CD4-positive, alpha-beta T cell treated with Interleukin-17A for 1 hour (primary cell): Measurements from ENCODE around the gene TBL1X.

Experiments used
- DNase-seq: peaks from one replicate; pipeline ENCODE4 v3.0.0-alpha.2; 2020

TBL1X gene

GRCh38 chrX:9781941-9782340 is 317.1 kb downstream of the TBL1X start:
- DNase-seq: no peak

DNA sequence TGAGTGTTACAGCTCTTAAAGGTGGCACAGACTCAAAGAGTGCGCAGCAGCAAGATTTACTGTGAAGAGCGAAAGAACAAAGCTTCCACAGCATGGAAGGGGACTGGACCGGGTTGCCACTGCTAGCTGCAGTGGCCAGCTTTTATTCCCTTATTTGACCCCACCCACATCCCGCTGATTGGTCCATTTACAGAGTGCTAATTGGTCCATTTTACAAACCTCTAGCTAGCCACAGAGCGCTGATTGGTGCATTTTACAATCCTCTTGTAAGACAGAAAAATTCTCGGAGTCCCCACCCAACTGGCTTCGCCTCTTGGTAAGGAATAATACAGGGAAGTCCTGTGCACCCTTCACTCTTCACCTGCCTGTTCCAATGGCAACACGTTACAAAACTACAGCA is 319.5 kb downstream of the TBL1X start:
- no peak for DNase-seq

DNA sequence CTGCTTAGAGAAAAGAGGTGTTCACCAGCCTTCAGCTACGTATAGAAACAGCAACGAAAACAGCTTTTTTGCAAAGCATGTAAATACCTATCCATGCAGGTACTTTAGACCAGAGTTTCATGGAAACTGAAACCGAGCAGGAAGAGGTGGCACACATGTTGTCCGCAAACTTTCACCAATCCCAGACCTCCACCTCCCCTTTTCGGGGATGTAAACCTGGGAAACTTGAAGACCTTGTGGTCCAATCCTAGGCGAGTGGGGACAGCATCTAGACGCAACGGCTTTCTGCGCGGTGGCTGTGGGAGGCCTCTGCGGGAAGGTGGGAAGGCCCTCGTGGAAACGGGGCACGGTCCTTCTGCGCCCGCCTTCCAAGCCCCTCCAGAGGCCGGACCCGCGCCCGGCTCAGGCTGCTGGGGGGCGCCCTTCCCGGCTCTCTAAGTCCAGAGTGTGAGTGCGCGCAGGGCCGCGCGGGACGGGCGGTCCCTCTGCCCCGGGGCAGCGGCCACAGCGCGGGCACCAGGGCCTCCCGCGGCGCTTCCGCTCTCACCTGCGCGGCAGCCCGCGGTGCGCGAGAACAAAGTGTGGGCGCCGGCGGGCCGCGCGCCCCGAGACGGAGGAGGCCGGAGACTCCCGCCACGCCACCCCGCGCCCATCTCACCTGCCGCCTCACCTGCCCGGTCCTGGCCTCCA is 320.5 kb downstream of the TBL1X start:
- DNase-seq: no peak

DNA sequence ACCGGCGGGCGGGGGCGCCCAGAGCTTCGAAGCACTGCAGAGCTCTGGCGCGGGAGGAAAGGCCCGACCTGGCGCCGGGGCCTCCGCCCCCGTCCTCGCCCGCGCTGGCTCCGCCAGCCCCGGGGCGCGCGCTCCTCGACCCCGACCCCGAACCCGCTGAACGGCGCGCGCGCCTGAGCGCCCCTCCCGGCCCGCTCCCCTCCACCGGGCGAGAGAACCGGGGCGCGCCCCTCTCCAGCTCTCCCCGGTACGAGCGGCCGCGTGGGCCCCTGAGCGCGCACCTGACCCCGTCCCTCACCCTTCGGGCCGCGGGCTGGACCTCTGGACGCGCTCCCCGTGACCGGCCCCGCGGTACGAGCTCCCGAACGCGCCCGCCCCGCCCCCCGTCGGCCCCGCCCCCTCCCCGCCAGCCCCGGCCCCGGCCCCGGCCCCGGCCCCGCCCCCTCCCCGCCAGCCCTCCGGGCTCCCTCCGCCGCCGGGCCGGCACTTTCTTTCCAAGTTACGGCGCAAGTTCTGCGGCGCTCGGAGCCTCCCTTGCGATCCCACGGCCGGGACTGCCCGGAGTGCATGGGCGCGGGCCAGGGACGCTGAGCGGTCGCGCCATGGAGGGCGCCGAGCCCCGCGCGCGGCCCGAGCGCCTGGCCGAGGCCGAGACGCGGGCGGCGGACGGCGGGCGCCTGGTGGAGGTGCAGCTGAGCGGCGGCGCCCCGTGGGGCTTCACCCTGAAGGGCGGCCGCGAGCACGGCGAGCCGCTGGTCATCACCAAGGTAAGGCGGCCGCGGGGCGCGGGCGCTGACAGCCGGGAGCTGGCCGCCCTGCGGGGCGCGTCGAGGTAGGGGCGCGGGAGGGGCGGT is 321.3 kb downstream of the TBL1X start, which contains the start of gene SHROOM2:
TSS of gene SHROOM2 (plus strand) at position 486 of the 854 bp plus-strand sequence. CDS start at position 603, 117 bp downstream.
- DNase-seq: no peak

GRCh38 chrX:9786798-9787635 is 322.2 kb downstream of the TBL1X start:
- DNase-seq: no peak

DNA sequence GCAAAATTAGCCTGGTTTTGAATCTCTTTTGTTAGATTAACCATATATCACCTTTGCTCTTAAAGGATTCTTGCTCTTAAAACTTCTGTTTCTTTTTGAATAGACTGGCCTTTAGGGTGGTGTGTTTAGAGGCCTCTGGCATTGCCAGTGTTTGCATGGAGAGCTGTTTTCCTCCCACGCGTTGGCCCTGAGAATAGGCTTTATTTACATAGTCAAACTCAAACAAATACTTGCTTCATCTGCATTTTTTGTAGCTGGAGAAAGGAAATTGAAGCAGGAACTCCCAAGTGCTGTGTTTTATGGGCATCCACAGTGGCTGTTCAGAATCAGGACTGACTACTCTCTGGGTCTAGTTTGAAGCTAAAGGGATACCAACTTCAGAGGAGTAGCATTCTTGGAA is 324.1 kb downstream of the TBL1X start:
- no peak for DNase-seq

DNA sequence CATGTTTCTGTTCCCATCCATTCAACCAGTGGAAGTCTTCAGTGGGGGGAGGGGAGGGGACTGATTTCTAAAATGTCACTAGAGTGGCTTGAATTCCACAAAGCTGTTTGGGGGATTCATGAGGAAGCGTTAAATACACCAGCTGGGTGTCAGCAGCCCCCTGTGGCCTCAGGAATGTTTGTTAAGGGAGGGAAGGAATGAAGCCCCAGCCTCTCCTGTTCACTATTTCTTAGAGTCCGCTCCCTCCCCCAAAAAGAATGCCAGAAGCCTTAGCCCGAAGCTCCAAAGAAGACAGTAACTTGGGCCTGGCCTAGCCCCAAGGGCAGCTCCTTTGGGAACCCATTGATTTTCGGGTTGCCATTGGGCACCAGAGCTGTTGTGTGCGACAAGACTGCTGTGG is 324.7 kb downstream of the TBL1X start:
- no peak for DNase-seq
